H9 (cell line): ENCODE measurements around the gene TCHH. TPM values are rescaled to one million over a fixed set of nuclear protein-coding genes. Genes with fewer than 3 reads are reported as not detected.

Source experiments
- DNase-seq: peaks from one replicate; pipeline ENCODE4 v3.0.0-alpha.2; 2017
- H2AFZ ChIP-seq: one replicate; pipeline ENCODE4 v1.6.1; 2013; ENCODE audit warnings: mild to moderate bottlenecking, low read length, control low read depth, moderate library complexity
- H2AK5ac ChIP-seq: 2 replicates; pipeline ENCODE4 v1.6.1; 2013; ENCODE audit warnings: low read length, control low read depth, mixed read lengths; ENCODE audit not compliant: insufficient read length
- H2BK120ac ChIP-seq: one replicate; pipeline ENCODE4 v1.6.1; 2013; ENCODE audit warnings: low read depth, mild to moderate bottlenecking, low read length, control low read depth, inconsistent platforms; ENCODE audit not compliant: poor library complexity, severe bottlenecking
- H2BK12ac ChIP-seq: 2 replicates; pipeline ENCODE4 v1.6.1; 2013; ENCODE audit warnings: low read length, control low read depth, mixed read lengths, low read depth; ENCODE audit not compliant: insufficient read length
- H2BK15ac ChIP-seq: 2 replicates; pipeline ENCODE4 v1.6.1; 2013; ENCODE audit warnings: low read depth, low read length, control low read depth
- H2BK20ac ChIP-seq: one replicate; pipeline ENCODE4 v1.6.1; 2013; ENCODE audit warnings: low read depth, mild to moderate bottlenecking, low read length, control low read depth, inconsistent platforms; ENCODE audit not compliant: poor library complexity, severe bottlenecking
- H2BK5ac ChIP-seq: 2 replicates; pipeline ENCODE4 v1.6.1; 2013; ENCODE audit warnings: low read length, control low read depth, mixed read lengths; ENCODE audit not compliant: insufficient read length
- H3K14ac ChIP-seq: 2 replicates; pipeline ENCODE4 v1.6.1; 2013; ENCODE audit warnings: low read length, control low read depth; ENCODE audit not compliant: insufficient read depth
- H3K18ac ChIP-seq: 2 replicates; pipeline ENCODE4 v1.6.1; 2013; ENCODE audit warnings: low read depth, mild to moderate bottlenecking, mixed read lengths, low read length, control low read depth; ENCODE audit not compliant: insufficient read length
- H3K23ac ChIP-seq: 2 replicates; pipeline ENCODE4 v1.6.1; 2013; ENCODE audit warnings: low read length, control low read depth, mixed read lengths, low read depth; ENCODE audit not compliant: insufficient read length
- H3K23me2 ChIP-seq: 2 replicates; pipeline ENCODE4 v1.6.1; 2013; ENCODE audit warnings: low read depth, mild to moderate bottlenecking, mixed read lengths, low read length, control low read depth; ENCODE audit not compliant: insufficient read length, poor library complexity, severe bottlenecking
- H3K27ac ChIP-seq: 2 replicates; pipeline ENCODE4 v1.5.1; 2013; ENCODE audit warnings: low read length, control low read depth, mixed read lengths, low read depth; ENCODE audit not compliant: insufficient read length
- H3K27me3 ChIP-seq: 2 replicates; pipeline ENCODE4 v1.6.1; 2013; ENCODE audit warnings: low read length, control low read depth, inconsistent platforms; ENCODE audit not compliant: insufficient read depth
- H3K4ac ChIP-seq: 2 replicates; pipeline ENCODE4 v1.6.1; 2013; ENCODE audit warnings: low read depth, mild to moderate bottlenecking, control low read depth, inconsistent platforms, low read length, moderate library complexity
- H3K4me1 ChIP-seq: 2 replicates; pipeline ENCODE4 v1.6.1; 2013; ENCODE audit warnings: low read length, control low read depth, inconsistent platforms; ENCODE audit not compliant: insufficient read depth
- H3K4me2 ChIP-seq: 2 replicates; pipeline ENCODE4 v1.6.1; 2013; ENCODE audit warnings: low read length, control low read depth, mixed read lengths; ENCODE audit not compliant: insufficient read length, insufficient read depth
- H3K56ac ChIP-seq: 2 replicates; pipeline ENCODE4 v1.6.1; 2013; ENCODE audit warnings: low read depth, mild to moderate bottlenecking, mixed read lengths, low read length, control low read depth; ENCODE audit not compliant: insufficient read length
- H3K79me1 ChIP-seq: 2 replicates; pipeline ENCODE4 v1.6.1; 2013; ENCODE audit warnings: low read depth, mild to moderate bottlenecking, moderate library complexity, low read length, control low read depth, inconsistent platforms; ENCODE audit not compliant: insufficient read depth, poor library complexity, severe bottlenecking
- H3K79me2 ChIP-seq: 2 replicates; pipeline ENCODE4 v1.6.1; 2013; ENCODE audit warnings: low read length, control low read depth, inconsistent platforms; ENCODE audit not compliant: insufficient read depth
- H3K9ac ChIP-seq: 2 replicates; pipeline ENCODE4 v1.6.1; 2013; ENCODE audit warnings: low read length, control low read depth, mixed read lengths; ENCODE audit not compliant: insufficient read length; ENCODE audit errors: extremely low read depth
- H3K9me3 ChIP-seq: one replicate; pipeline ENCODE4 v1.6.1; 2013; ENCODE audit warnings: low read depth, low read length, inconsistent platforms; ENCODE audit not compliant: control insufficient read depth
- H3T11ph ChIP-seq: one replicate; pipeline ENCODE4 v1.6.1; 2013; ENCODE audit warnings: mild to moderate bottlenecking, low read length, control low read depth, inconsistent platforms
- H4K20me1 ChIP-seq: one replicate; pipeline ENCODE4 v1.6.1; 2013; ENCODE audit not compliant: control insufficient read depth, insufficient read length, insufficient read depth
- H4K5ac ChIP-seq: 2 replicates; pipeline ENCODE4 v1.6.1; 2013; ENCODE audit warnings: low read depth, mild to moderate bottlenecking, mixed read lengths, low read length, control low read depth; ENCODE audit not compliant: insufficient read length
- H4K8ac ChIP-seq: replicated peaks from 2 replicates; pipeline ENCODE4 v1.6.1; 2013; ENCODE audit warnings: low read length, control low read depth, mixed read lengths, low read depth; ENCODE audit not compliant: insufficient read length
- H4K91ac ChIP-seq: 2 replicates; pipeline ENCODE4 v1.6.1; 2013; ENCODE audit warnings: low read depth, mild to moderate bottlenecking, moderate library complexity, mixed read lengths, low read length, control low read depth; ENCODE audit not compliant: insufficient read length
- H3K27ac Mint-ChIP-seq, 3 experiments: 2 replicates in 2 of 3; 3 replicates in 1 of 3; pipeline ENCODE4 v1.8.0; 2020 to 2021; ENCODE audit warnings: mixed read lengths in 3 of 3, mild to moderate bottlenecking in 1 of 3, moderate library complexity in 1 of 3
- H3K27me3 Mint-ChIP-seq: 2 replicates; pipeline ENCODE4 v1.8.0; 2021; ENCODE audit warnings: low read depth, mild to moderate bottlenecking, moderate library complexity, mixed read lengths
- H3K36me3 Mint-ChIP-seq, 3 experiments: 2 replicates in 2 of 3; 3 replicates in 1 of 3; pipeline ENCODE4 v1.8.0; 2020 to 2021; ENCODE audit warnings: low read depth in 3 of 3, mixed read lengths in 3 of 3; ENCODE audit not compliant: insufficient read depth in 1 of 3
- H3K4me1 Mint-ChIP-seq, 2 experiments: 2 replicates each; pipeline ENCODE4 v1.8.0; 2020; ENCODE audit warnings: mixed read lengths in 2 of 2
- H3K4me3 Mint-ChIP-seq, 2 experiments: 2 replicates in 1 of 2; 3 replicates in 1 of 2; pipeline ENCODE4 v1.8.0; 2020 to 2021; ENCODE audit warnings: mild to moderate bottlenecking in 2 of 2, mixed read lengths in 2 of 2, moderate library complexity in 1 of 2
- H3K9me3 Mint-ChIP-seq, 2 experiments: 2 replicates in 1 of 2; 3 replicates in 1 of 2; pipeline ENCODE4 v1.8.0; 2020; ENCODE audit warnings: mild to moderate bottlenecking in 2 of 2, mixed read lengths in 2 of 2, moderate library complexity in 1 of 2
- CTCF ChIP-seq: fragments of 200-600 bp; sonication (generic); conservative IDR thresholded peaks from 3 replicates; pipeline ENCODE4 v1.8.0; 2021; ENCODE audit warnings: antibody characterized with exemption, mild to moderate bottlenecking
- WGBS: extraction: QIAGEN DNeasy Blood & Tissue Kit; methylation state at CpG from one replicate; pipeline ENCODE4 v1.1.7; 2013; ENCODE audit warnings: missing lambda C conversion rate, low lambda C conversion rate, mixed read lengths; ENCODE audit not compliant: insufficient read length; ENCODE audit errors: extremely low coverage; 5-methylcytosine and 5-hydroxymethylcytosine counted together
- total RNA-seq: library from RNA; stranded (reverse); gene quantifications from 2 replicates; pipeline ENCODE4 v1.2.1, GENCODE V29; 2021

The TCHH gene
- total RNA-seq, 1 experiment from 2014 or later = not detected

- no peak overlapping the region for H3K23ac ChIP-seq
- H2BK15ac ChIP-seq = no peak overlapping the region
- no peak overlapping the region for H3K27ac Mint-ChIP-seq
- no peak overlapping the region for H2BK5ac ChIP-seq
- H3K9me3 Mint-ChIP-seq = peaks cover 48 to 91% of the 10 kb centered on the region in 2 experiments
- no peak overlapping the region for H3K27ac ChIP-seq
- no peak overlapping the region for H2BK120ac ChIP-seq
- H3K4me3 Mint-ChIP-seq = no peak overlapping the region
- no peak overlapping the region for H4K91ac ChIP-seq
- no peak overlapping the region for H3K4me2 ChIP-seq
- H4K20me1 ChIP-seq = no peaks in the 10 kb centered on the region
- DNase-seq = no peak
- WGBS = no CpG with 5 or more reads among the region's 3 CpGs
- no peak overlapping the region for H3K14ac ChIP-seq
- H2BK12ac ChIP-seq = no peak overlapping the region
- H3K4ac ChIP-seq = no peak overlapping the region
- no peak overlapping the region for H3K9ac ChIP-seq
- H3K56ac ChIP-seq = no peak overlapping the region
- no peak overlapping the region for H2AK5ac ChIP-seq
- no peak overlapping the region for H2BK20ac ChIP-seq
- no peak overlapping the region for H3K18ac ChIP-seq
- H3K23me2 ChIP-seq = no peaks in the 10 kb centered on the region
- H3K9me3 ChIP-seq = peaks cover 19% of the 10 kb centered on the region
- peaks cover 0 to 12% (median 0%) of the 10 kb centered on the region in 3 experiments; a peak in 2 of 7 replicates for H3K36me3 Mint-ChIP-seq
- H3K4me1 Mint-ChIP-seq = no peaks in the 10 kb centered on the region
- no peaks in the 10 kb centered on the region for H3K79me1 ChIP-seq
- no peak overlapping the region for H4K5ac ChIP-seq
- no peak for TF ChIP-seq CTCF
- H3T11ph ChIP-seq = no peak overlapping the region
- H3K79me2 ChIP-seq = no peaks in the 10 kb centered on the region
- peaks cover 2% of the 10 kb centered on the region for H3K27me3 Mint-ChIP-seq
- H4K8ac ChIP-seq = no peak overlapping the region
- H3K4me1 ChIP-seq = no peaks in the 10 kb centered on the region
- H2AFZ ChIP-seq = no peak overlapping the region
- H3K27me3 ChIP-seq = no peaks in the 10 kb centered on the region
Observed at GRCh38 chr1:152096931-152097330, 18.3 kb downstream of the TCHH start.
